IMR-90 (cell line): ENCODE results near the gene TRMT11. TPM values are rescaled to one million over a fixed set of nuclear protein-coding genes. Genes with fewer than 3 reads are reported as not detected.

Experiments
- ATAC-seq: fragments of 200-7000 bp; cut with Tn5 transposase; 2 replicates; pipeline ENCODE4 v1.9.1; 2020; ENCODE audit warnings: low read depth, mild to moderate bottlenecking, moderate library complexity
- BruUV-seq: library from RNA; stranded (reverse); fragments of 400-500 nt; replicated peaks from 2 replicates; lab custom pipeline; 2021; lab: Mats Ljungman, UMichigan
- CTCF ChIA-PET: fragments of 300-600 bp; formaldehyde crosslinking; extraction: SDS; loops from one replicate; lab custom pipeline; 2021; ENCODE audit warnings: antibody characterized with exemption; lab: Yijun Ruan, JAX
- POLR2A ChIA-PET: fragments of 300-600 bp; sonication (Branson Sonifier 250); formaldehyde crosslinking; loops from one replicate; lab custom pipeline; 2022; ENCODE audit warnings: antibody characterized with exemption; ENCODE audit not compliant: unreplicated experiment; lab: Charles Lee
- DNase-seq: peaks from one replicate; pipeline ENCODE4 v3.0.0; 2013
- H2AFZ ChIP-seq: replicated peaks from 2 replicates; pipeline ENCODE3; 2013; ENCODE audit warnings: low read length, mild to moderate bottlenecking; ENCODE audit not compliant: poor library complexity
- H2AK5ac ChIP-seq: 2 replicates; pipeline ENCODE4 v1.6.1; 2013; ENCODE audit warnings: low read depth, low read length, inconsistent platforms
- H2AK9ac ChIP-seq: replicated peaks from 2 replicates; pipeline ENCODE3; 2013; ENCODE audit warnings: mild to moderate bottlenecking, low read depth, low read length, moderate library complexity; ENCODE audit not compliant: poor library complexity
- H2BK120ac ChIP-seq: 2 replicates; pipeline ENCODE4 v1.6.1; 2013; ENCODE audit warnings: low read depth, low read length, inconsistent platforms
- H2BK15ac ChIP-seq: 3 replicates; pipeline ENCODE4 v1.6.1; 2013; ENCODE audit warnings: low read depth, low read length, inconsistent platforms
- H2BK20ac ChIP-seq: 2 replicates; pipeline ENCODE4 v1.6.1; 2013; ENCODE audit warnings: low read depth, mild to moderate bottlenecking, inconsistent platforms, low read length, moderate library complexity
- H2BK5ac ChIP-seq: 2 replicates; pipeline ENCODE4 v1.6.1; 2013; ENCODE audit warnings: mild to moderate bottlenecking, low read depth, low read length, inconsistent platforms; ENCODE audit not compliant: poor library complexity, severe bottlenecking
- H3K14ac ChIP-seq: replicated peaks from 2 replicates; pipeline ENCODE4 v1.6.1; 2013; ENCODE audit warnings: low read depth, low read length, inconsistent platforms
- H3K18ac ChIP-seq: 2 replicates; pipeline ENCODE4 v1.6.1; 2013; ENCODE audit warnings: low read depth, low read length, control low read depth
- H3K23ac ChIP-seq: 2 replicates; pipeline ENCODE4 v1.6.1; 2013; ENCODE audit warnings: low read depth, low read length, inconsistent platforms
- H3K27ac ChIP-seq: 2 replicates; pipeline ENCODE4 v1.5.1; 2013; ENCODE audit warnings: mild to moderate bottlenecking, control low read depth, low read length; ENCODE audit not compliant: insufficient read depth
- H3K27me3 ChIP-seq: 2 replicates; pipeline ENCODE4 v1.6.1; 2013; ENCODE audit warnings: low read length; ENCODE audit not compliant: control insufficient read depth, insufficient read depth
- H3K36me3 ChIP-seq: 2 replicates; pipeline ENCODE4 v1.6.1; 2013; ENCODE audit warnings: low read length, mixed read lengths; ENCODE audit not compliant: control insufficient read depth, insufficient read depth
- H3K4ac ChIP-seq: 2 replicates; pipeline ENCODE4 v1.6.1; 2013; ENCODE audit warnings: low read depth, low read length, inconsistent platforms
- H3K4me1 ChIP-seq: 2 replicates; pipeline ENCODE4 v1.6.1; 2013; ENCODE audit warnings: low read length, mixed read lengths; ENCODE audit not compliant: control insufficient read depth, insufficient read depth
- H3K4me2 ChIP-seq: 2 replicates; pipeline ENCODE4 v1.6.1; 2013; ENCODE audit warnings: low read depth, mild to moderate bottlenecking, control low read depth, low read length, moderate library complexity
- H3K4me3 ChIP-seq: 2 replicates; pipeline ENCODE4 v1.5.1; 2013; ENCODE audit warnings: low read depth, mild to moderate bottlenecking, control low read depth, low read length, moderate library complexity; ENCODE audit not compliant: insufficient read depth
- H3K56ac ChIP-seq: 2 replicates; pipeline ENCODE4 v1.6.1; 2013; ENCODE audit warnings: low read length, inconsistent platforms; ENCODE audit not compliant: insufficient read depth; ENCODE audit errors: extremely low read depth
- H3K79me1 ChIP-seq, 2 experiments: 2 replicates each; pipeline ENCODE4 v1.6.1; 2013; ENCODE audit warnings: low read length in 2 of 2, inconsistent platforms in 1 of 2, low read depth in 1 of 2
- H3K9ac ChIP-seq: 2 replicates; pipeline ENCODE4 v1.6.1; 2013; ENCODE audit warnings: low read depth, low read length, control low read depth
- H3K9me1 ChIP-seq: 2 replicates; pipeline ENCODE4 v1.6.1; 2013; ENCODE audit warnings: low read length, inconsistent platforms; ENCODE audit not compliant: insufficient read depth
- H3K9me3 ChIP-seq: 2 replicates; pipeline ENCODE4 v1.6.1; 2013; ENCODE audit warnings: low read length; ENCODE audit not compliant: control insufficient read depth, insufficient read depth
- H4K20me1 ChIP-seq: 2 replicates; pipeline ENCODE4 v1.6.1; 2013; ENCODE audit warnings: low read length, inconsistent platforms; ENCODE audit not compliant: insufficient read depth
- H4K5ac ChIP-seq: 2 replicates; pipeline ENCODE4 v1.6.1; 2013; ENCODE audit warnings: mild to moderate bottlenecking, low read depth, low read length, control low read depth
- H4K8ac ChIP-seq, 2 experiments: 2 replicates each; pipeline ENCODE4 v1.6.1; 2013; ENCODE audit warnings: low read depth in 2 of 2, low read length in 2 of 2, control low read depth in 1 of 2, inconsistent platforms in 1 of 2
- H4K91ac ChIP-seq: 2 replicates; pipeline ENCODE4 v1.6.1; 2013; ENCODE audit warnings: low read depth, low read length, inconsistent platforms; ENCODE audit not compliant: insufficient read depth
- BHLHE40 ChIP-seq: fragments of 150-350 bp; IDR thresholded peaks from 2 replicates; pipeline ENCODE4 v1.6.1; 2016; ENCODE audit warnings: mild to moderate bottlenecking, low read depth, low read length
- CHD1 ChIP-seq: IDR thresholded peaks from 2 replicates; pipeline ENCODE4 v1.6.1; 2012; ENCODE audit warnings: low read depth, low read length, improper control_type of control experiment
- RFX5 ChIP-seq: IDR thresholded peaks from 2 replicates; pipeline ENCODE4 v1.8.0; 2012; ENCODE audit warnings: low read depth, mild to moderate bottlenecking, low read length, moderate library complexity
- WGBS, 2 experiments: methylation state at CpG; one replicate each; pipeline versions ENCODE4 v1.1.5 to v1.1.7; 2013; ENCODE audit warnings: missing lambda C conversion rate in 2 of 2; ENCODE audit not compliant: insufficient read length in 1 of 2; ENCODE audit errors: extremely low coverage in 2 of 2; 5-methylcytosine and 5-hydroxymethylcytosine counted together
- dilution Hi-C: fragments of 300-500 bp; cut with HindIII; formaldehyde crosslinking; loops from one replicate; pipeline ENCODE4 v1.14.3; 2018; ENCODE audit warnings: low sequenced_read_pairs; ENCODE audit not compliant: unreplicated experiment
- in situ Hi-C: fragments of 300-500 bp; cut with MboI; formaldehyde crosslinking; loops from 3 replicates; pipeline ENCODE4 v1.14.3; 2019; ENCODE audit warnings: low sequenced_read_pairs, inconsistent platforms, mixed read lengths
- intact Hi-C: fragments of 100-400 bp; cut with micrococcal nuclease; formaldehyde crosslinking; loops from 2 replicates; pipeline ENCODE4 v1.10.0; 2022
- polyA plus RNA-seq, 3 experiments: library from polyadenylated mRNA; depleted of rRNA; stranded (reverse); fragments of >200 nt; gene quantifications; 2 replicates each; pipeline ENCODE4 v1.2.3, GENCODE V29; 2012; ENCODE audit warnings: low replicate concordance in 1 of 3
- total RNA-seq: library from RNA; depleted of rRNA; stranded (reverse); fragments of >200 nt; gene quantifications from 2 replicates; pipeline ENCODE4 v1.2.3, GENCODE V29; 2012

Gene TRMT11
- total and polyA plus RNA-seq, 2 of the 4 experiments (the other 2 are of a cell fraction) = 14.3 to 19.0 TPM

DNA sequence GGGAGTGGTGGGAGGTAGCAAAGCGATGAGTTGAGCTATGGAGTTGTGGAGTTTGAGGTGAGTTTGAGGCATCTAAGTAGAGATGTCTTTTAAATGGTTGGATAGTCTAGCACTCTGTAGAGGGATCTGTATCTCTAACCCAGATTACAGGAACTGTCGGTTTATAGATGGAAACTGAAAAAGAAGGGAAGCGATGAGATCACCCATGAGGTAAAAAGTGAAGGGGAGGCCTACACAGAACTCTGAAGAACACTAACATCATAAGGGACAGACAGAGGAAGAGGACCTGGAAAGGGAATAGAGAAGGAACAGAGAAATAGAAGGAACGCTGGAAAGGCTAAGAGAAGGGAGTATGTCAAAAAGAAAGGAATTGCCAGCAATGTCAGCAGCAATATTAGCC is 27.3 kb upstream of the TRMT11 start:
- Histone ChIP-seq H3K18ac (no peak overlapping the region), H3K27me3 (no peaks in the 10 kb centered on the region), H3K36me3 (no peaks in the 10 kb centered on the region), H3K27ac (no peak overlapping the region), H2BK5ac (no peak overlapping the region), H3K4me2 (no peak overlapping the region), H3K23ac (0 out of 2 replicates have a peak overlapping the region, but pooled peaks have one; percentile 63), H2BK20ac (no peak overlapping the region), H3K4me1 (no peaks in the 10 kb centered on the region), H3K9ac (no peak overlapping the region), H2BK120ac (no peak overlapping the region), H3K56ac (no peak overlapping the region), H2BK15ac (no peak overlapping the region), H3K9me3 (no peaks in the 10 kb centered on the region), H2AFZ (no peak overlapping the region), H4K8ac (no peak overlapping the region), H3K14ac (no peak overlapping the region), H3K9me1 (no peaks in the 10 kb centered on the region; the same call in 1 of the 2 replicates), H2AK5ac (no peak overlapping the region), H4K20me1 (no peaks in the 10 kb centered on the region), H4K91ac (no peak overlapping the region), H4K5ac (no peak overlapping the region), H2AK9ac (no peak overlapping the region), H3K79me1 (peaks cover 18 to 27% of the 10 kb centered on the region in 2 experiments), H3K4me3 (no peak overlapping the region), H3K4ac (no peak overlapping the region)
- DNase-seq = no peak
- ChIA-PET POLR2A (no interaction called here), CTCF (interaction anchor here (1.2 to 1.4 kb wide), 2 partner anchors 11 to 178 kb away, joined by 4 to 5 read pairs; no protein-coding TSS in a partner anchor)
- ATAC-seq = no peak
- intact Hi-C loops = loop anchor here (5.0 kb wide), 1 partner anchor 102 kb away; no protein-coding TSS in a partner anchor
- in situ Hi-C loops = loop anchor here (5.0 kb wide), 1 partner anchor 172 kb away; no protein-coding TSS in a partner anchor
- TF ChIP-seq CHD1 (no peak), BHLHE40 (no peak), RFX5 (no peak)
- WGBS, 2 experiments = 100% methylated on average over 1 of the region's 4 CpGs; no CpG with 5 or more reads in 1 of the 2 experiments
- dilution Hi-C loops = no loop called here
- BruUV-seq = no TSS peak
